Liver (tissue), 9 donors: ENCODE measurements around the gene LRRC40. TPM values are rescaled to one million over a fixed set of nuclear protein-coding genes. Genes with fewer than 3 reads are reported as not detected.

Experiments
- DNase-seq: peaks from one replicate; pipeline ENCODE4 v3.0.0-alpha.2; 2017; ENCODE audit warnings: low spot score
- H3K27ac ChIP-seq, 2 donors: one replicate each; pipeline ENCODE4 v1.7.0; 2013; ENCODE audit warnings: inconsistent platforms in 2 of 2, low read length in 2 of 2, control low read depth in 1 of 2, low read depth in 1 of 2, mild to moderate bottlenecking in 1 of 2
- H3K27me3 ChIP-seq, 4 donors: one replicate each; pipeline versions ENCODE4 v1.6.1 to v1.7.0; 2013; ENCODE audit warnings: low read length in 3 of 4, inconsistent platforms in 1 of 4, mild to moderate bottlenecking in 1 of 4, moderate library complexity in 1 of 4; ENCODE audit not compliant: control insufficient read depth in 4 of 4, insufficient read depth in 4 of 4
- H3K36me3 ChIP-seq, 4 donors: one replicate each; pipeline versions ENCODE4 v1.6.1 to v1.7.0; 2013; ENCODE audit warnings: low read length in 3 of 4, mild to moderate bottlenecking in 3 of 4, low read depth in 1 of 4, moderate library complexity in 1 of 4; ENCODE audit not compliant: control insufficient read depth in 4 of 4, insufficient read depth in 3 of 4
- H3K4me1 ChIP-seq, 4 donors: one replicate each; pipeline versions ENCODE4 v1.6.1 to v1.7.0; 2013; ENCODE audit warnings: low read length in 3 of 4, mild to moderate bottlenecking in 3 of 4, moderate library complexity in 1 of 4; ENCODE audit not compliant: control insufficient read depth in 4 of 4, insufficient read depth in 4 of 4
- H3K4me3 ChIP-seq, 3 donors: one replicate each; pipeline versions ENCODE4 v1.6.1 to v1.7.0; 2013; ENCODE audit warnings: low read length in 3 of 3, control low read depth in 1 of 3, low read depth in 1 of 3, mild to moderate bottlenecking in 1 of 3
- H3K9ac ChIP-seq, 2 donors: one replicate each; pipeline ENCODE4 v1.7.0; 2013; ENCODE audit warnings: low read length in 2 of 2, mild to moderate bottlenecking in 2 of 2, moderate library complexity in 2 of 2, control low read depth in 1 of 2, low read depth in 1 of 2
- H3K9me3 ChIP-seq, 4 donors: one replicate each; pipeline versions ENCODE4 v1.6.1 to v1.7.0; 2013; ENCODE audit warnings: low read length in 3 of 4; ENCODE audit not compliant: control insufficient read depth in 4 of 4
- CTCF ChIP-seq: fragments of 150-350 bp; IDR thresholded peaks from 2 replicates; pipeline ENCODE4 v1.5.1; 2017; ENCODE audit warnings: improper control_type of control experiment, low read depth, low read length; ENCODE audit not compliant: missing input control
- EGR1 ChIP-seq, 2 donors: IDR thresholded peaks; 2 replicates each; pipeline ENCODE4 v1.6.1; 2016 to 2018; ENCODE audit warnings: antibody characterized with exemption in 2 of 2, low read depth in 2 of 2
- FOXA1 ChIP-seq: IDR thresholded peaks from 2 replicates; pipeline ENCODE4 v1.6.1; 2016; ENCODE audit warnings: antibody characterized with exemption
- FOXA2 ChIP-seq: IDR thresholded peaks from 2 replicates; pipeline ENCODE4 v1.6.1; 2016; ENCODE audit warnings: antibody characterized with exemption
- GABPA ChIP-seq, 2 donors: IDR thresholded peaks in 1 of 2; conservative IDR thresholded peaks in 1 of 2; 2 replicates each; pipeline ENCODE4 v1.6.1; 2016; ENCODE audit warnings: antibody characterized with exemption in 2 of 2, mild to moderate bottlenecking in 1 of 2, moderate library complexity in 1 of 2
- HNF4A ChIP-seq, 2 donors: conservative IDR thresholded peaks; 2 replicates each; pipeline ENCODE4 v1.6.1; 2016; ENCODE audit warnings: antibody characterized with exemption in 2 of 2, mild to moderate bottlenecking in 2 of 2
- HNF4G ChIP-seq: IDR thresholded peaks from 2 replicates; pipeline ENCODE4 v1.6.1; 2016; ENCODE audit warnings: antibody characterized with exemption
- JUND ChIP-seq, 2 donors: IDR thresholded peaks; 2 replicates each; pipeline ENCODE4 v1.6.1; 2016; ENCODE audit warnings: antibody characterized with exemption in 2 of 2
- MAX ChIP-seq: IDR thresholded peaks from 2 replicates; pipeline ENCODE4 v1.6.1; 2016; ENCODE audit warnings: antibody characterized with exemption
- NR2F2 ChIP-seq: IDR thresholded peaks from 2 replicates; pipeline ENCODE4 v1.6.1; 2016; ENCODE audit warnings: antibody characterized with exemption
- RAD21 ChIP-seq, 2 donors: IDR thresholded peaks; 2 replicates each; pipeline ENCODE4 v1.6.1; 2016; ENCODE audit warnings: antibody characterized with exemption in 2 of 2, mild to moderate bottlenecking in 2 of 2
- REST ChIP-seq: IDR thresholded peaks from 2 replicates; pipeline ENCODE4 v1.6.1; 2016; ENCODE audit warnings: antibody characterized with exemption, mild to moderate bottlenecking
- RXRA ChIP-seq, 2 donors: IDR thresholded peaks; 2 replicates each; pipeline ENCODE4 v1.6.1; 2017 to 2018; ENCODE audit warnings: antibody characterized with exemption in 2 of 2, mild to moderate bottlenecking in 1 of 2
- SP1 ChIP-seq: IDR thresholded peaks from 2 replicates; pipeline ENCODE4 v1.6.1; 2018; ENCODE audit warnings: antibody characterized with exemption, mild to moderate bottlenecking
- TAF1 ChIP-seq: conservative IDR thresholded peaks from 2 replicates; pipeline ENCODE4 v1.6.1; 2016; ENCODE audit warnings: antibody characterized with exemption, mild to moderate bottlenecking
- YY1 ChIP-seq: IDR thresholded peaks from 2 replicates; pipeline ENCODE4 v1.6.1; 2016; ENCODE audit warnings: antibody characterized with exemption, mild to moderate bottlenecking
- WGBS: extraction: QIAGEN DNeasy Blood & Tissue Kit; methylation state at CpG from one replicate; pipeline ENCODE4 v1.1.7; 2013; 5-methylcytosine and 5-hydroxymethylcytosine counted together
- polyA plus RNA-seq, 2 donors: library from polyadenylated mRNA; stranded (reverse) in 1 of 2; unstranded in 1 of 2; fragments of 200-250 nt in 1 of 2; fragments of >200 nt in 1 of 2; fragmentation: Nextera tagmentation in 1 of 2; extraction: Ambion mirVana in 1 of 2; gene quantifications; one replicate each; pipeline versions ENCODE4 v1.2.1 to v1.2.3, GENCODE V29; 2013 to 2015
- total RNA-seq, 2 donors: library from RNA; depleted of rRNA; stranded (reverse); fragments of >200 nt; gene quantifications; one replicate each; pipeline ENCODE4 v1.2.3, GENCODE V29; 2014
- TF ChIP-seq, protein P1 (sequence below): IDR thresholded peaks from 2 replicates; pipeline ENCODE4 v1.6.1; 2016; ENCODE audit warnings: antibody characterized with exemption
- TF ChIP-seq, protein P2 (sequence below): IDR thresholded peaks from 2 replicates; pipeline ENCODE4 v1.6.1; 2016; ENCODE audit warnings: antibody characterized with exemption
- donor health status: healthy.
- donor health status: healthy.
- donor health status: healthy.
- donor health status: healthy.
- donor health status: healthy.

Gene LRRC40
- total and polyA plus RNA-seq, 4 donors: 6.6 to 15.8 (median 10.6) TPM

GRCh38 chr1:70227439-70227838 is 22.1 kb upstream of the LRRC40 start:
- 73% methylated on average over 1 of the region's 1 CpG for whole genome bisulfite sequencing

DNA sequence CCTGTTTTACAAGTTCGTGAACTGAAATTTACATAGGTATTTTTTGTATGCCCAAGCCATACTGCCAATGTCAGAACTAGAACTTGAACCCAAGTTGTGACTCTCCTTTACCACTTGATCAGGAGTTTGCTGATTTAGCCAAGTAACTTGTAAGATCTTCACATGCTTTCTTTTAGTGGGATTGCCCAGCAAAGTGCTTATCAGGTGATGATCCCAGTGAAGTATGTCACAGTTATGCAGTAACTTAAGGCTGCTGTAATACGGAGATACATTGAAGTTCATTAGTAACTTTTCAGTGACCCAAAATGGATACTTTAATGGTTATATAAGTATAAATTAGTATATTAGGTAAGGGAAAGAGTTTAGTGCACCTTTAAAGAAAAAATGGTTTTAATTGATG is 19.6 kb upstream of the LRRC40 start:
- DNase-seq: no peak
- peaks cover 2 to 24% (median 12%) of the 10 kb centered on the region in 4 donors for H3K4me1 ChIP-seq
- peaks cover 2 to 34% (median 23%) of the 10 kb centered on the region in 4 donors for H3K36me3 ChIP-seq
- no peak overlapping the region for H3K4me3 ChIP-seq
- H3K27me3 ChIP-seq: no peaks in the 10 kb centered on the region
- no peak overlapping the region for H3K9ac ChIP-seq
- no peak overlapping the region for H3K27ac ChIP-seq
- H3K9me3 ChIP-seq: no peaks in the 10 kb centered on the region
- TF ChIP-seq MAX (no peak), REST (no peak), FOXA1 (no peak), YY1 (no peak), FOXA2 (no peak), CTCF (no peak), RXRA (IDR thresholded peaks at IDR 0.05) (no peak), TAF1 (no peak), EGR1 (IDR thresholded peaks at IDR 0.05; ENCODE audit: low read depth in 2 of 2) (no peak), HNF4A (conservative IDR thresholded peaks at IDR 0.05) (no peak), NR2F2 (no peak), HNF4G (no peak), JUND (IDR thresholded peaks at IDR 0.05) (no peak), SP1 (no peak), RAD21 (IDR thresholded peaks at IDR 0.05) (no peak), GABPA (IDR thresholded peaks at IDR 0.05 in 1 of 2, conservative IDR thresholded peaks at IDR 0.05 in 1 of 2) (no peak)
- TF ChIP-seq, protein P1, sequence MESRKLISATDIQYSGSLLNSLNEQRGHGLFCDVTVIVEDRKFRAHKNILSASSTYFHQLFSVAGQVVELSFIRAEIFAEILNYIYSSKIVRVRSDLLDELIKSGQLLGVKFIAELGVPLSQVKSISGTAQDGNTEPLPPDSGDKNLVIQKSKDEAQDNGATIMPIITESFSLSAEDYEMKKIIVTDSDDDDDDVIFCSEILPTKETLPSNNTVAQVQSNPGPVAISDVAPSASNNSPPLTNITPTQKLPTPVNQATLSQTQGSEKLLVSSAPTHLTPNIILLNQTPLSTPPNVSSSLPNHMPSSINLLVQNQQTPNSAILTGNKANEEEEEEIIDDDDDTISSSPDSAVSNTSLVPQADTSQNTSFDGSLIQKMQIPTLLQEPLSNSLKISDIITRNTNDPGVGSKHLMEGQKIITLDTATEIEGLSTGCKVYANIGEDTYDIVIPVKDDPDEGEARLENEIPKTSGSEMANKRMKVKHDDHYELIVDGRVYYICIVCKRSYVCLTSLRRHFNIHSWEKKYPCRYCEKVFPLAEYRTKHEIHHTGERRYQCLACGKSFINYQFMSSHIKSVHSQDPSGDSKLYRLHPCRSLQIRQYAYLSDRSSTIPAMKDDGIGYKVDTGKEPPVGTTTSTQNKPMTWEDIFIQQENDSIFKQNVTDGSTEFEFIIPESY: no peak
- TF ChIP-seq, protein P2, sequence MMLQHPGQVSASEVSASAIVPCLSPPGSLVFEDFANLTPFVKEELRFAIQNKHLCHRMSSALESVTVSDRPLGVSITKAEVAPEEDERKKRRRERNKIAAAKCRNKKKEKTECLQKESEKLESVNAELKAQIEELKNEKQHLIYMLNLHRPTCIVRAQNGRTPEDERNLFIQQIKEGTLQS: no peak
- WGBS: 93% methylated on average over 2 of the region's 2 CpGs

More at GRCh38 chr1:70227439-70227838, 22.1 kb upstream of the LRRC40 start:
- no peak overlapping the region for H3K9ac ChIP-seq
- H3K36me3 ChIP-seq: peaks cover 3 to 48% (median 45%) of the 10 kb centered on the region in 4 donors
- H3K9me3 ChIP-seq: no peaks in the 10 kb centered on the region
- no peak overlapping the region for H3K4me3 ChIP-seq
- no peaks in the 10 kb centered on the region for H3K27me3 ChIP-seq
- no peak for DNase-seq
- H3K4me1 ChIP-seq: peaks cover 0 to 20% (median 10%) of the 10 kb centered on the region in 4 donors
- H3K27ac ChIP-seq: no peak overlapping the region
- TF ChIP-seq TAF1: no peak
